Measurements from ENCODE around the gene ALDH5A1.

The ALDH5A1 gene

GRCh38 chr6:24545183-24545582 lies 50.4 kb downstream of the ALDH5A1 start:
- ATAC-seq = no peak
- TF ChIP-seq POU6F1 (CRISPR knock-in tag; IDR thresholded peaks at IDR 0.05; ENCODE audit: borderline replicate concordance, low read depth) = no peak

GRCh38 chr6:24545691-24546090 lies 50.9 kb downstream of the ALDH5A1 start:
- no peak for ATAC-seq
- TF ChIP-seq ZNF565 (CRISPR knock-in tag; conservative IDR thresholded peaks at IDR 0.05; ENCODE audit: low read depth) (no peak), POU6F1 (CRISPR knock-in tag; IDR thresholded peaks at IDR 0.05; ENCODE audit: borderline replicate concordance, low read depth) (no peak), ZNF70 (CRISPR knock-in tag; IDR thresholded peaks at IDR 0.05) (no peak), BACH2 (CRISPR knock-in tag; IDR thresholded peaks at IDR 0.05; ENCODE audit: borderline replicate concordance) (no peak)

GRCh38 chr6:24546439-24546838 lies 51.7 kb downstream of the ALDH5A1 start:
- ATAC-seq = no peak
- TF ChIP-seq ZNF565 (CRISPR knock-in tag; conservative IDR thresholded peaks at IDR 0.05; ENCODE audit: low read depth) (no peak), CSDC2 (CRISPR knock-in tag; IDR thresholded peaks at IDR 0.05) (no peak), BACH2 (CRISPR knock-in tag; IDR thresholded peaks at IDR 0.05; ENCODE audit: borderline replicate concordance) (no peak), GLIS3 (CRISPR knock-in tag; IDR thresholded peaks at IDR 0.05) (no peak), ZFP3 (CRISPR knock-in tag; IDR thresholded peaks at IDR 0.05) (no peak), PATZ1 (CRISPR knock-in tag; IDR thresholded peaks at IDR 0.05; ENCODE audit: borderline replicate concordance) (no peak), RARB (CRISPR knock-in tag; IDR thresholded peaks at IDR 0.05) (no peak), ESRRG (CRISPR knock-in tag; IDR thresholded peaks at IDR 0.05) (no peak), TOX (CRISPR knock-in tag; IDR thresholded peaks at IDR 0.05; ENCODE audit: borderline replicate concordance) (no peak), ARNTL (CRISPR knock-in tag; IDR thresholded peaks at IDR 0.05; ENCODE audit: borderline replicate concordance, low read depth) (no peak), POU6F1 (CRISPR knock-in tag; IDR thresholded peaks at IDR 0.05; ENCODE audit: borderline replicate concordance, low read depth) (no peak), ZNF70 (CRISPR knock-in tag; IDR thresholded peaks at IDR 0.05) (no peak)

GRCh38 chr6:24547243-24547642 lies 52.5 kb downstream of the ALDH5A1 start:
- no peak for ATAC-seq

GRCh38 chr6:24549158-24549557 lies 54.4 kb downstream of the ALDH5A1 start:
- no peak for ATAC-seq
- TF ChIP-seq CSRNP3 (CRISPR knock-in tag; IDR thresholded peaks at IDR 0.05) (no peak), ZNF8 (CRISPR knock-in tag; IDR thresholded peaks at IDR 0.05) (no peak), TSHZ2 (CRISPR knock-in tag; IDR thresholded peaks at IDR 0.05) (no peak), ZFP3 (CRISPR knock-in tag; IDR thresholded peaks at IDR 0.05) (no peak), ZNF565 (CRISPR knock-in tag; conservative IDR thresholded peaks at IDR 0.05; ENCODE audit: low read depth) (no peak), PATZ1 (CRISPR knock-in tag; IDR thresholded peaks at IDR 0.05; ENCODE audit: borderline replicate concordance) (no peak), ZNF70 (CRISPR knock-in tag; IDR thresholded peaks at IDR 0.05) (no peak)

More at GRCh38 chr6:24547243-24547642, 52.5 kb downstream of the ALDH5A1 start:
- TF ChIP-seq OSR1 (CRISPR knock-in tag; IDR thresholded peaks at IDR 0.05) (no peak), CREB5 (CRISPR knock-in tag; IDR thresholded peaks at IDR 0.05; ENCODE audit: low read depth) (no peak), ZC3H10 (CRISPR knock-in tag; IDR thresholded peaks at IDR 0.05) (no peak), BACH2 (CRISPR knock-in tag; IDR thresholded peaks at IDR 0.05; ENCODE audit: borderline replicate concordance) (no peak), TOX (CRISPR knock-in tag; IDR thresholded peaks at IDR 0.05; ENCODE audit: borderline replicate concordance) (no peak), ZFP30 (CRISPR knock-in tag; IDR thresholded peaks at IDR 0.05) (no peak)

Measured in SK-N-SH treated with all-trans-retinoic acid at 6 μM for 48 hours (cell line).